8988T (cell line): ENCODE data around the gene CD72.
A peak's percentile ranks its signal among the peaks of the same experiment; 100 is the strongest.
"Not testable (repeated sequence)": the region's sequence is repeated elsewhere in the genome, so short reads cannot be mapped to it uniquely, and the experiment has no call there.

Experiments
- DNase-seq: peaks from one replicate; pipeline ENCODE4 v3.0.0; 2011

The CD72 gene

GRCh38 chr9:35649431-35650340 lies 31.5 kb upstream of the CD72 start:
- DNase-seq = no peak

DNA sequence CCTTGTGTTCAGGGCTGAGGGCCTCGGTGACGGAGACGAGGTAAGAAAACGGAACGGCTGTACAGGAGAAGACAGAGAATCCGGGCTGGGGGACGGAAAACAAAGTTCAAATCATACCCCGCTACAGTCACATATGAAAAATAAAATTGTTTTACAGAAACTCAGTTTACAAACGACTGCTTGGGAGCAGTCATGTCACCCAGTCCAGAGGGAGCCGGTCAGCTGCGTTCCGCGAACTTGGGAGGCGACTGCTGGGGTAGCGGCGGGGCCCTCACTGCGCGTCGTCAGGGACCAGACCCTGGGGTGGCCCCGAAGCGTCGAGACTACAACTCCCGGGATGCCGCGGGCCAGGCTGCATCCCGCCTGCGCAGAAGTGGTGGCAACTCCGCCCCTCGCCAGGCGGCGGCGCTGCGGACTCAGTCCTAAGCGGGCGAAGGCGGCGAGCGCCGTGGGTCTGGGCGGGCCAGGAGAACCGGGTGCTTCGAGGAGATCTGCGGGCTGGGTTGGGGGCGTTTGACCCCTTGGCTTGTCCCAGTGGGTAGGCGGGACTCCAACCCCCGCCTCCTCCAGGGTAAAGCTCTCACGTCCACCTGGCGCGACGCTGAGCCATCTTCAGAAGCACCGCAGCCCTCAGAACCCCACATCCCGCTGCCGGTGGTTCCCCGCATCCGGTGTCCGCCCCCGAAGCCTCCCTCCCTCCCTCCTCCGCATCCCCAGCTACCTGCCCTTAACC lies 28.5 kb upstream of the CD72 start:
- DNase-seq = peak; percentile 91

- no peak for DNase-seq
Measured at GRCh38 chr9:35646153-35646532, 27.9 kb upstream of the CD72 start.

GRCh38 chr9:35645736-35646135 lies 27.5 kb upstream of the CD72 start:
- DNase-seq = not testable (repeated sequence)

DNA sequence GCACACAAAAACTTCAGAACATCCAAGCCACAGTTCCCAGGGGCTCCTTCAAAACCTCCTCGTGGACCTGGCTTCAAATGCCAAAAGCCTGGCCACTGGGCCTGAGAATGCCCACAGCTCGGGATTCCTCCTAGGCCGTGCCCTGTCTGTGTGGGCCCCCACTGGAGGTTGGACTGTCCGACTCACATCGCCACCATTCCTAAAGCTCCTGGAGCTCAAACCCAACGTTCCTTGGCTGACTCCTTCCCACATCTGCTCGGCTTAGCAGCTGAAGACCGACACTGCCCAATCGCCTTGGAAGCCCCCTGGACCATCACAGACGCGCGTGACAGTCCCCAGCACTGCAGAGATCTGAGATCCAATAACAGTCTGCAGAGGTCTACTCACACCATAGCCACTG lies 24.8 kb upstream of the CD72 start:
- DNase-seq = no peak

DNA sequence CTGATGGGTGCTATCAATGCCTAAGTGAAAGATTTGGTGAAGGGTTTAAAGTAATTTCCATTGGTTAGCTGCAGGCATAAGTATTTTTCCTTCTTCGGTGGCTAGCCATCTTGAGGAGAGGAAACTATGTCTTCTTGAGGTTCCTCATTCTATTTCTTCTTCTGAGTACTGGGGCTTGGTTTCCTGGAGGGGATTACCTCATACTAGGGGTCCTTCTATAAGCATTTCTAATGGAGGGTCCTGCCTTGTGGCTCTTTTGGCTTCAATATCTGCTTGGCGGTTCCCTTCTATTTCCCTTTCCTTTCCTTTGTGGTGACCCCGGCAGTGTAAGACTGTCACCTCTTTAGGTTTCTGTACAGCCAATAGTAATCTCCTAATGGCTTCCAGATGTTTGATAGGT lies 23.3 kb upstream of the CD72 start:
- not testable (repeated sequence) for DNase-seq

GRCh38 chr9:35640431-35640830 lies 22.2 kb upstream of the CD72 start:
- DNase-seq = not testable (repeated sequence)

GRCh38 chr9:35639631-35640030 lies 21.4 kb upstream of the CD72 start:
- no peak for DNase-seq

DNA sequence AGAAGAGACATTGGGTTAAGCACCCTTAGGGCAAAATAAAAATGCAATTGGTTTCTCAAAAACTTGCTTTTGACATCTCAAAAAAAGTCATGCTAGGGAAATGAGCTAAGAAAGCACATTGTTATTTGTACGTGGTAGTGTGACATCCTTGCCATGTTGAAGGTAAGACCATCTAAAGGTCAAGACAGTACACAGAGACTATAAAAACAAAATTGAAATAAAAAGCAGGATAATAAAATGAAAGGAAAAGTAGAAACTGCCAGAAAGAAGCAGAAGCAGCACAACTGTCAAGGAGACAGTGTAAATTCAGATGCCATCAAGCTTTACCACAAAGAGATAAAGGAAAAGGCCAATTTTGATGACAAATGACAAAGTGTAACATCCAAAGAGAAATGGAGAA lies 21.0 kb upstream of the CD72 start:
- not testable (repeated sequence) for DNase-seq

GRCh38 chr9:35638751-35639150 lies 20.5 kb upstream of the CD72 start:
- not testable (repeated sequence) for DNase-seq

GRCh38 chr9:35637427-35637955 lies 19.3 kb upstream of the CD72 start:
- not testable (repeated sequence) for DNase-seq

DNA sequence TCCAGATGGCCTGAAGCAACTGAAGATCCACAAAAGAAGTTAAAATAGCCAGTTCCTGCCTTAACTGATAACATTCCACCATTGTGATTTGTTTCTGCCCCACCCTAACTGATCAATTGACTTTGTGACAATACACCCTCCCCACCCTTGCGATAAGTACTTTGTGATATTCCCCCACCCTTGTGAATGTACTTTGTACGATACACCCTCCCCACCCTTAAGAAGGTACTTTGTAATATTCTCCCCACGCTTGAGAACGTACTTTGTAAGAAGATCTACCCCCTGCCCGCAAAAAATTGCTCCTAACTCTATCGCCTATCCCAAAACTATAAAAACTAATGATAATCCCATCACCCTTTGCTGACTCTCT lies 18.6 kb upstream of the CD72 start:
- DNase-seq = not testable (repeated sequence)

DNA sequence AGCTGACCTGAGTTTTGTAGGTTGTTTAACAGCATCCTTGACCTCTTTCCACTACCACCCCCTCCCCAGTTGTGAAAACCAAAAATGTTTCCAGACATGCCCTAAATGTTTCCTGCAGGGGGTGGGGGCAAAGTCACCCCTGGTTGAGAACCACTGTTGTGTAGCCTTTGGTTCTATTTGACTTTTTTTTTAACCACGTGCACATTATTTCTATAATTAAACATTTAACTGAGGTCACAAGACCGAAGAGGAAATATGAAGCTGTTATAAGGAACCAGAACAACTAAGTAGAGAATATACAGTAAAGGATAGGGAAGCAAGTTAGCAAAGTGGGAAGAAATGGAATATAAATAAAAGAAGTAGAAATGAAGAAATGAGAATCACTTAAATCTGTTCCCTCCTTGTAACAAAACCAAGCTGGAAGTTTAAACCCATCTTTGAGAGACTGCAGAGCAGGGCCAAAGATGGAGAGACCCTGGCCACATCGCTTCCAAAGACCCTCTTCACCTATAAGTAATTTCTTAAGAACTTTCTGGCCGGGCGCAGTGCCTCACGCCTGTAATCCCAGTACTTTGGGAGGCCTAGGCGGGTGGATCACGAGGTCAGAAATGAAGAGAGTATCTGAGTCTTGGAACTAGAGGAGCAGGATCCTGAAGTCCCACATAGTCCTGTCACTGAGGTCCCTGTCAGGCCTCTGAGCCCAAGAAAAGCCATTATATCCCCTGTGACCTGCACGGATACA lies 18.1 kb upstream of the CD72 start:
- DNase-seq = no peak

DNA sequence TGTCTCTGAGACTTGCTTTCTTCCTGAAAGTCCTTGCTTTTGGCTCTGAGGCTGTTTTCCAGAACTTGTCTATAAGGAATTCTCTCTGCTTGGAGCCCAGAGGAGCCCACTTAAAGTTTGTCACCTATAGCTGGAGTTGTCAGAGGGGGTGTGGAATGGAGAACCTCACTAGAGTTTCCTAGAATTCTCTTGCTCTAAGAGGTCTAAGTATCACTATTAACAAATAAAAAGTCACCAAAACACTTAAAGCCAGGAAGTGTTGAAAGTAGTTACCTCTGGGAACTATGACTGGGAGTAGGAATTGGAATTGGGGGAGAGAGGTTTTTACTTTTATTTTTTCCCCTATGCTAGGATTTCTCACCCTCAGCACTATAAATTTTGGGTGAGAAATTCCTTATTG lies 17.5 kb upstream of the CD72 start:
- DNase-seq = no peak

DNA sequence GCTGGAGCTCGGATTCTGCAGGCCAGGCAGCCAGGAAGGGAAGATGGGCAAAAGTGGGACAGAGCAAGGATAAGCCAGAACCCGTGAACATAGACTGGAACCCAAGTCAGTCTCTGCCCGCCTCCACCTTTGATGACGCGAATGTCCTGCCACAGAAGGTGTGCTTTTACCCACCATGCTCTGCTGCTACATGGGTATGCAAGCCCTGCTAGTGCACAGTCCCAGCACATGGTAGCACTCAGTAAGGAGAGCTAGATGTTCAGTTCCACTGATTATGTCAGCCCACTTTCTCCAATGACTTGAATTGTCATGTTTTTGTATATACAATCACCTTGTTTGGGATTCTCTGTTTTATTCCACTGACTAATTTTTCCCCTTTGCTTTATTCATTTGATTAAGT lies 11.4 kb upstream of the CD72 start:
- no peak for DNase-seq

DNA sequence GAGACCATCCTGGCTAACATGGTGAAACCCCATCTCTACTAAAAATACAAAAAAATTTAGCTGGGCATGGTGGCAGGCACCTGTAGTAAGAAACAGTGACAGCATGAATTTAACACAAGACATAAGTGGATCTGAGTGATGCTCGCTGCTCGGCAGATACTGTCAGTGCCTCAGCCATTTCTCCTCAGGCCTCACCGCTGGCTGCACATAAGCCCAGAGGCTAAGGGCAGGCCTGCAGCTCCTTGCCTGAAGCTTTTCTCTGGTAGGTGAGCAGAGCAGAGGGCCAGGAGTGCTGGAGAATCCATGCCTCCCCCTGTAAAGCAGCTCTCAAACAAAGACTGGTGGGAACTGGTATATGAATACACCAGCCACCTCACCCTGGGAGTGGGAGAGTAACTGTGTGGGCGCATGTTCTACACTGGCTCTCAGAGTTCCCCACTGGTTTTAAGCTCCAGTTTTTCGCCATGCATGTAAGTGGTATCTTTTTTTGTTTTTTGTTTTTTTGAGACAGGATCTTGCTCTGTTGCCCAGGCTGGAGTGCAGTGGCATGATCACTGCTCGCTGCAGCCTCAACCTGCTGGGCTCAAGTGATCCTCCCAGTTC lies 10.3 kb upstream of the CD72 start:
- DNase-seq = no peak

DNA sequence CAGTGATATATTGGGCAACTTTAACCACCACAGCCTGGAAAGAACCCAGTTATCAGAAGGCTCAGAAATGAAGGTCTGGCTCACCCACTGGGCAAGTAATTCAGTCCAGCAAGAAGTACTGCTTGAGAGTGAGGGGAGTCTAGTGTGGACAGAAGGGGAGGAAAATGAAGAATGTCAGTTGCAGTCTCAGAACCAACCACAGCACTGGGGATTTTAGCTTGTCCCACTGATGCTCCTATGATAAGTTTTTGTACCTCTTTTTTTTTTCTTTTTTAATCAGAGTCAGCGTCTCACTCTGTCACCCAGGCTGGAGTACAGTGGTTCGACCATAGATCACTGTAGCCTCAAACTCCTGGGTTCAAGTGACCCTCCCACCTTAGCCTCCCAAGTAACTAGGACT lies 9.4 kb upstream of the CD72 start:
- no peak for DNase-seq

- DNase-seq = no peak
Measured at GRCh38 chr9:35619800-35620158, 1.6 kb upstream of the CD72 start.

GRCh38 chr9:35618854-35619799 lies 914 bp upstream of the CD72 start:
- DNase-seq = no peak

GRCh38 chr9:35617548-35617947 lies 665 bp downstream of the CD72 start:
- DNase-seq = no peak

- DNase-seq = no peak
Measured at GRCh38 chr9:35616681-35617459, 1.3 kb downstream of the CD72 start.
